Activated CD8-positive, alpha-beta memory T cell treated with anti-CD3 and anti-CD28 coated beads, Interleukin-2, amount 50 U/mL, for 1 hour (primary cell): ENCODE measurements around the gene TMEM270.

ENCODE experiments used
- DNase-seq: peaks from one replicate; pipeline ENCODE4 v3.0.0-alpha.2; 2020; ENCODE audit errors: extremely low read depth

TMEM270 gene

DNA sequence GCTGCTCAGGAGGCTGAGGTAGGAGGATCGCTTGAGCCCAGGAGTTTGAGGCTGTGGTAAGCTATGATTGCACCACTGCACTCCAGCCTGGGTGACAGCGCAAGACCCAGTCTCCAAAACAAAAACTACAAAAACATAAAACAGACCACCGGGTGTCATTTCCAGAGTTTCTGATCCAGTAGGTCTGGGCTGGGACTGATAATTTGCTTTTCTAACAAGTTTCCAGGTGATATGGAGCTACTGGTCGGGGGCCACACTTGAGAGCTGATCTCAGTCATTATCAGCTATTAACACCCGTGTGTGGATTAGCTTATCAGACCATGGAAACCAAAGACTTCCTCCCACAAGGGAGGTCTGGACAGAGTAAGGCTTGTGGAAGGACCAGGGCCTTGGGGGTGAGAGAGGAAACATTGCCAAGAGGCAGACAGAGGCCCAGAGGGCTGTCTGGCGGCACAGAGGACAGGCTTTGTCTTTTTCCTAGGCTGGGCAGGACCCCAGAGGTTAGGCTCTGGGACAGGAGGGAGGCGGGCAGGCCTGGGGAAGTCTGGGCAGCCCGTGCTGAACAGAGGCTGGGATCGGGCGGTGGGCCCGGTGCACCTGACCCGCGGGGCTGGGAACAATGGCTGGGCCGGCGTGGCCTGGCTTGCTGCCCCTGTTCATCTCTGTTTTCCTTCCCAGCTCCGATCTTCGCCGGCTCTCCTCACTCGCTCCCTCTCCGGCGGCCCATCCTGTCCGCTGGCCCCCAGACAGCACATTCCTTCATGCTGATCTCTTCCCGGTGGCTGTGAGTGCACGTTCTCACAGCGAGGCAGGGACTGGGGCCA, 25.2 kb downstream of the TMEM270 start:
- no peak for DNase-seq

DNA sequence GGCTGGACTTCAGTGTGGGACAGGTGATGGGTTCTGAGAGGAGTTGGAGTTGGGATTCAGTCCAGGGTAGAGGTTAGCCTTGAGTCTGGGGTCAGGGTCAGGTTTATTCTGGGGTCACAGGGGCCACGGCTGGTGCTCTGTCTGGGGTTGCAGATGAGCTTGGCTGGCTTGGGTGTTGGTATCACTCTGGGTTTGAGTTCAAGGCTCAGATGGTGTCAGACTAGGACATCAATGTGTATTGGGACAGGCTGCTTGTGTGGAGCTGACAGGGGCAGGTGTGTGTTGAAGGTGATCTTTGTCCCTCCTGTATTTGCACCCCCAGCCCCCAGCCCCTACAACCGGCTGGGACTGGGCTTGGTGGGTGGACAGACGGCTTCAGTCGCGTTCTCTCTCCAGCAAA, 26.8 kb downstream of the TMEM270 start:
- DNase-seq = no peak

DNA sequence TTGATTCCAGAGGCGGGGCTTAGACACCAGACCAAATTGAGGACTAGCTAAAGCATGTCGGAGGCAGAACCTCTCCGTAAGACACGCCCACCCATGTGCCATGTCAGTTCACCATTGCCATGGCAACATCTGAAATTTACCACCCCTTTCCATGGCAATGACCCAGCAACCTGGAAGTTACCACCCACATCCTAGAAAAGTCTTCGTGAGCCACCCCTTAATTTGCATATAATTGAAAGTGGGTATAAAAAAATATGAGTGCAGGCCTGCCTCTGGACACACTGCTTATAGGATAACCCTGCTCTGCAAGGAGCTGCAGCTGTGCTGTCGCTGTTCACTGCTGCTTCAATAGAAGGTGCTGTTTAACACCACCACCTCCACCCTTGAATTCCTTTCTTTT, 28.0 kb downstream of the TMEM270 start:
- DNase-seq = no peak

DNA sequence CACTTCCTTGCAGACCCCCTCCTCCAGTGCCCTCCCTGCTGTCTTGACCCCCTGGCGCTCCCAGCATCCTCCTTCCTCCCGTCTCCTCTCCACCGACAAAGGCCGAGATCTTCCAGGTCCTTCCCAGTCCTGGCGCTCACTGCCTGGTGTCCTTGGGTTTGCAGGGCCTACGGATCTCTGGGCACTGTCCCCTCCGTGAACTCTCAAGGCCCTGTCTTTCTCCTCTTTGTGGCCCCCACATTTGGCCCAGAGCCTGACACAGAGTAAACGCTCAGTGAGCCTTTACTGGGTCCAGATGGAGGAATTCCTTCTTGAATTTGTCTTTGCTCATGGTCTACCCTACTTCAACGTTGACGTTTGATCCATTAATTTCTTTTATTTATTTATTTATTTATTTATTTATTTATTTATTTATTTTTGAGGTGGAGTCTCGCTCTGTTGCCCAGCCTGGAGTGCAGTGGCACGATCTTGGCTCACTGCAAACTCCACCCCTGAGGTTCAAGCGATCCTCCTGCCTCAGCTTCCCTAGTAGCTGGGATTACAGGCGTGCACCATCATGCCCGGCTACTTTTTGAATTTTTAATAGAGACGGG, 29.7 kb downstream of the TMEM270 start:
- no peak for DNase-seq

DNA sequence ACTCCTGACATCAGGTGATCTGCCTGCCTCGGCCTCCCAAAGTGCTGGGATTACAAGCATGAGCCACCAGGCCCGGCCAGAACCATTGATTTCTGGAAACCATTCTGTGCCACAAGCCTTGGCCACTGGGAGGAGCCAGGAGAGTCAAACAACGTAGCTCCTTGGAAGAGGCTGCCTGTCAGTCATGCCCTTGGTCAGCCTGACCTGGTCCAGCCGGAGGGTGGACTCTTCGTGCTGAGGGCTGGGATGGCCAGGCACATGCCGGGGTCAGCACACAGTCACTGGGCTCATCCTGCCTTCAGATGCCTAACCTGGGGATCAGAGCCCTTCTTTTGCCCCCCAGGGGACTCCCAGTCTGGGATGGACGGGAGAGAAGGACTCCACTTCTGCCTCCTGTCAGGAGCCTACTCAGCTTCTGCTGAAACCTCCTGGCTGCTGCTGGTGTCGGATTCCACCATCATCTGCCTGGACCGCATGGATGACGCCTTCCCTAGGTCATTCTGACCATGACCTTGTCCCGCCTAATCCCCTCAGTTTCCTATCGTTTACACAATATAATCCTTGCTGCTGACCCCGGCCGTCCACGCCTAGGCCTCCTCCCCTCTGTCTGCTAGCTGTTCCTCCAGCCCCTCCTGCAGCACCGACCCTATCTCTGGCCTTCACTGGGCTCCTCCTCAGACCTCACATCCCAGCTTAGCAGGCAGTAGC, 30.4 kb downstream of the TMEM270 start:
- no peak for DNase-seq

DNA sequence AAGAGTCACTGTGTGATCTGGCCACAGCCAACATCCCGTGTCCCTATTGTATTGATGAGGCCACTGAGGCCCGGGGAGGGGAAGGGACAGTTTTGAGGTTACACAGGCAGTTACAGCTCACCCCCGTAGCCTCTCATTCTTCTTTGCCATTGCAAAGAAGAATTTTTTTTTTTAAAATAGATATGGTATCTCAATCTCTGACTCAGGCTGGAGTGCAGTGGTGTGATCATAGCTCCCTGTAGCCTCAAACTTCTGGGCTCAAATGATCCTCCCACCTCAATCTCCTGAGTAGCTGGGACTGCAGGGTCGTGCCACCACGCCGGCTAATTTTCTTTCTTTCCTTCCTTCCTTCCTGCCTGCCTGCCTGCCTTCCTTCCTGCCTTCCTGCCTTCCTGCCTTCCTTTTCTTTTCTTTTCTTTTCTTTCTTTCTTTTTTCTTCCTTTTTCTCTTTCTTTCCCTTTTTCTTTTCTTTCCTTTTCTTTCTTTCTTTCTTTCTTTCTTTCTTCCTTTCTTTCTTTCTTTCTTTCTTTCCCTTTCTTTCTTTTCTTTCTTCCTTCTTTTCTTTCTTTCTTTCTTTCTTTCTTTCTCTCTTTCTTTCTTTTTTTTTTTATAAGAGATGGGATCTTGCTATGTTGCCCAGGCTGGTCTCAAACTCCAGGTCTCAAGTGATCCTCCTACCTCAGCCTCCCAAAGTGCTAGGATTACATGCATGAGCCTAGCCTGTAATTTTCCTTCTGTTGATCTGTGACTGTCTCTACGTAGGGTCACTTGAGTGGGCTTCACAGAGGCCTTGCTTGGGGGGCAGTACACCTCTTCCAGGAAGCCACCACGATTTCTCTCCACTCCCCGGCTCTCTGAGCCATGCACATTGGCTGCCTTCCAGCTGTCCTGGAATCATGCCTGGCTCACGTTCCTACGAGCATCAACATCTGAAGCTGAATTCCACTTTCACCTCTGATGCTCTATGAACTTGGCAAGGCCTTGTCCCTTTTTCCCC, 31.3 kb downstream of the TMEM270 start:
- no peak for DNase-seq

DNA sequence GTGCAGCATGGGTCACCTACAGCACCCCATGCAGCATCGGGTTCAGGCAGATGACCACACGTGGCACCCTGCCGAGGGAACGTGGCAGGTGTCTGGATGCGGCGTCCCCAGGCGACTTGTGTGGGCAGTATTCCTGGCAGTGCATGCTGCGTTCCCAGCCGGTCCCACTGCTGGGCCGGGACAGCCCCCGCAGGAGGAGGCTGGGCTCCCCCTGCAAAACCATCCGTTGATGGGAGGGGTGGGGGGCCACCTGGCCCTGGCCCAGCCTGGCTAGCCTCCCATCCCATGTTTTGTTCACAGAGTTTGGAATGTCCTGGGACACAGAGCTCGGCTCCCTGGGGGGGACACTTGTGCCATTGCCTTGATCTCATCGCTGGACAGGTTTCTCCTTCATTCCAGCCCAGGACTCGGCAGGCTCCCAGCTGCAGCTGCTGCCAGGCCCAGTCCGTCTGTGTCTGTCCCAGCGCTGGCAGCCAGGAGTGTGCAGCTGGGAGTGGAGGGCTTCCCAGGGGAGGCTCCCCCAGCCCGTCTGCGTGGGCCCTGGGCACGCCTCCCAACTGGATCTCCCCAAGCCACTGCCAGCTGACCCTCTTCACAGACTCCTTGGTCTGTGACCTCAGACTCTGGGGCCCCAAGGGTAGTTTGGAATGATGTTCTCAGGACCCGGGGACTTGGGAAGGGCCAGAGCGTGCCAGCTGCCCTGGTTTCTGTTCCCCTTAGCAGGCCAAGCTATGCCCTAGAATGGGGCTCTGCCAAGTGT, 32.6 kb downstream of the TMEM270 start:
- no peak for DNase-seq

DNA sequence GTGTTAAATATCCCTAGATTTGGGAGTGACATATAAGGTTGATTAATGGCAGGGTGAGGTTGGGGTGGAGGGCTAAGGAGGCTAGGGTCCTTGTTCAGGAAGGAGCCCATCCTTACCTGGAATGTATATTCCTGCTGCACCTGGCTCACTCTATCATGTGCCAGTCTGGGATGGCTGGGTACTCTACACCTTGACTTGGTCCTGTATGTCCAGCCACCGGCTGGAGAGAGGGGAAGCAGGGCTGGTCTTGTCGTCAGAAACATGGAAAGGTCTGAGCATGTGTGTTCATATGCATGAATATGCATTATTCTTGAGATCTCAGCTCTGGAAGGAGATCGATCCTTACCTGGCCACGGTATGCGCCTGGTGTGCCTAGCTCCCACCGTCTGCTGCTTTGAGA, 33.2 kb downstream of the TMEM270 start:
- no peak for DNase-seq

DNA sequence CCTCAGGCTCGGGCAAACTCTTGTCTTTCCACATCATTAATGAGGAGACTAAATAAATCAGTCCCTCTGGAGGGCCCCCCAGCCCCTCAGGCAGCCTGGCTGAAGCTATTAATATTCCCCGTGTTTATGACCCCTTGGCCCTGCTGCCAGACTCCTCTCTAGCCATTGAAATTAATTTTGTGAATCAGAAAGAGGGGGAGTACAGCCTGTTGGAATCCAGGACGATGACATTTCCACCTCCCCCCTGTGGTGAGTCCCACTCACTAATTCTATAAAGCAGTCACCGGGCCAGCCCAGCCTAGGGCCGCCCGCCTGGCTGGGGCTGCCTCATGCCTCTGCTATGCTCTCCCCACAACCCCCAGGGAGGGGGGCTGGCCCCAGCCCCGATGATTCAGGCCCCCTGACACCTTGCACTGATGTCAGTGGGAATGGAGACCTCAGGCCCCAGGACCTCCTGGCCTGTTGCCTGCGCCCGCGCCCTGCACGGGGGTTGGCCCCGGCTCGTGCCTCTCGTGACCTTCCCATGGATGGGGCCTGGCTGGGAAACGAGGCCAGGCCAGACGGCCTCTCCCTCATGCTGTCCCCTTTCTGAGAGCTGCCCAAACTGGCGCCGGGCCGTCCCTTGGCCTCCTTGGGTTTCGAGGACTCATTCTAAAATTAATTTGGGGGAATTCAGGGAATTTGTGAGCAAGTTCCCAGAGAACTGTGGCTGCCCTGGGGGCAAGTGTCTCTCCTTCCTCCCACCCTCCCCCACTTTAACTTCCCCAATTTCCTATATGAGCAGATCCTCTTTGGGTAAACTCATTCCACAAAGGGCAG, 34.0 kb downstream of the TMEM270 start:
- no peak for DNase-seq

DNA sequence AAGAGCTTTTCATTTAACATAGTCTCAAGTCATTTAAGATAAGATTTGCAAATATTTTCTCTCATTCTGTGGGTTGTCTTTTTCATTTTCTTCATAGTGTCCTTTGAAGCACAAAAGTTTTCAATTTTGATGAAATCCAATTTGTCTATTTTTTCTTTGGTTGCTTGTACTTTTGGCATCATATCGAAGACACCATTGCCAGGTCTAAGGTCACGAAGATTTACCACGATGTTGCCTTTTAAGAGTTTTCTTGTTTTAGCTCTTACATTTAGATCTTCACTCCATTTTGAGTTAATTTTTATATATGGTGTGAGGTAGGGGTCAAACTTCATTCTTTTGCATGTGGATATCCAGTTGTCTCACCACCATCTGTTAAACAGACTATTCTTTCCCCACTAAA, 34.7 kb downstream of the TMEM270 start:
- no peak for DNase-seq

DNA sequence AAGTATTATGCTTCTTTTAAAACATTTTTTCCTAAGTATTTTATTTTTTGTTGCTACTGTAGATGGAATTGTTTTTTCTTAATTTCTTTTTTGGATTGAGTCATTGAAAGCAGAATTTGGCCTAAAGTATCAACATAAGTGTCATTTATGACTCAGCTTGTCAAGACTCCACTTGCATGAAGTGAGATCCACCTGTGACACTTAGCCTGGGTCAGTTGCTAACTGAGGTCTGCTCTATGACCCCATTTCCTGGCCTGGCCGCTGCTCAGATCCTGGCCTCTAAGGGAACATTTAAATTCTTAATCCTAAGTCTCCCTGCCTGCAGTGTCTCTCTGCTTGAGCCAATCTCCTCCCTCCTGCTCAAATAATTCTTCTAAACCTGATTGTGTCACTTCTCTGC, 35.5 kb downstream of the TMEM270 start:
- DNase-seq = no peak

DNA sequence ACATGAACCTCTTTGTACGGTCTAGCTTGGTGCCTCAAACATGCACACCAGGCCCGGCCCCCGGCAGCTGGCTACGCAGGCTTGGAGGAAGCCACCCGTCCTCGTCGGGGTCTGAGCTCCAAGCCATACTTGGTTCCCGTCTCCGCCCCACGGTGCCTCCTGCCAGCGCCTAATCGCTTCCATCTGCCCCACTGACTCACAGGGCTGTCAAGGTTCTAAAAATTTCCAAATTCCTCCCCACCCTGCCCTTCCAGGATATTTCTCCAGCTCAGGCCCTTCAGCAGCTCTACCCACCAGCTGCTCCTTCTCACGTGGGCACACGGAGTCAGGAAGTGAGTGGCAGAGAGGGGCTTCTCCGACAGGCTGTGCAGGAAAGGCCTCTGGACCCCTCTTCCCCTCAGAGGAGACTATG, 38.8 kb downstream of the TMEM270 start:
- DNase-seq = no peak

DNA sequence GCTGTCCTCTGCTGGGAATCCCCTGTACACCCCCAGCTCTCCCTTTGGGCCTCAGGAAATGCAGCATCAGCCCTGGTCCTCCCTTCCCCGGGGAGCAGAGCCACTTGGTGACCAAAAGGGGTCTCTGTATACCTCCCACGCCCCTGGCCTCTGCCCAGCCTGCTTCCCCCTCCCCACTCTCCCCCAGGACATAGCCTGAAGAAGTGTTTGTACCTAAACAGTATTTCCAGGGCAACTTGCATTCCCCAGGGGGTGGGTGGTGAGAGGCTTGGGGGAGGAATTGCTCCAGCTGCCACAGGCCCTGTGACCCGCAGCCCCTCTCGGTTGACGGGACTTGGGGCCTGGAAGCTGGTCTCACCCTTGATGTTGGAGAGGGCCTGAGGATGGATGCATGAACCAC, 39.3 kb downstream of the TMEM270 start:
- DNase-seq = no peak

DNA sequence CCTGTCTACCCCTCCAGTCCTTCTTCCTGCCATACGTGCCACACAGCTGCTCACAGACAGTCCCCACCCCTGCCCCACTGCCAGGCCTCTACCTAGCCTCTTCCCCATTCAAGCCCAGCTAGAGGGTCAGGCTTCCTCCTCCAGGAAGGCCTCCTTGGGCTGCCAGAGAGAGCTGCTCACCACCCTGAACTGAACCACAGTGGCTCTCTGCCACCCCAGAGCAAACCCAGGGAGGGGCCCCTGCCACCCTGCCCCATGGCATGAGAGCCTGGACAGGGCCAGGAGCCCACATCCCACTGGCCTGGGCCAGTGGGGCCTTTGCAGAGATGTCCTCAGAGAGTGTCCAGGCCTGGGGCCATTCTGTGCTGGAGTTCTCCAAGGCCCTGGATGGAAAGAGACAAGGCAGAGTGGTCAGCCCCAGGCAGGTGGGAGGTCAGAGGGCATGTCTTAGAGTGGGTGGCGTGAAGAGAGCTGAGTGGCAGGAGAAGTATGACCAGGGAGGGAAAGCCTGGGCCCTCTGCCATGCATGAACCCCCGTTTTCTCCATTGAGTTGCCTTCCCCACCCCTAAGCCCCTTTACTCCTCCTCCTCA, 40.4 kb downstream of the TMEM270 start:
- no peak for DNase-seq

DNA sequence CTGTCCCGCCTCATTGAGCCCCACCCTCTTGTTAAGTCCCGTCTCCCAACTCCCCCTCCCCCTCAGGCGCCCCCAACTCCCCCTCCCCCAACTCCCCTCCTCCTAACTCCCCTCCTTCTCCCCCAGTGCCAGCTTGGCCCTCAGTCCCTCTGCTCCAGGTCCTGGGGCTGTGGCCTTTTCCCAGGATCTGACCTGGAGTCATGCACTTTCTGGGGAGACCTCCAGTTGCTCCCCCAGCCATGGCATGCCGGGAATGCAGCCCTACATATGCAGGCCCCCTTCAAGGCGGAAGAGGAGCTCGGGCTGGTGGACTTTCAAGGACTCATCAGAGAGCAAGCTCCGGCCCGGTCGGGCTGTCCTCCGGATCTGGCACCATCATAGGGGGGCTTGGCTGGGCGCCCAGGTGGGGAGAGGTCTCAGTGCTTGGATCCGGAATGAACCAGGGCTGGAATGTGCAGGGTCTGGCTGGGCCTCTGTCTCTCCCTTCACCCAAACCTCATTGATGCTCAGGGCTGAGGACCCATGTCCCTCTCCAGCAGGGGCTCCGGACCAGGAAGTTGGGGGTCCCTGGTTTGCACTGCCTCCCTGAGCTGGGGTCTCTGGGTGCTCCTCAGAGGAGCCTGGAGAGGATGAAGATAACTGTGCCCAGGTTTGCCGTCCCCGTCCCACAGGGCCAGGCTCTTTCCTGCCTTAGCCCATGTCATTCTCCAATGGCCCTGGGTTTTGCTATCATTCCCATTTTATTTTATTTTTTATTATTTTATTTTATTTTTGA, 41.1 kb downstream of the TMEM270 start:
- no peak for DNase-seq

DNA sequence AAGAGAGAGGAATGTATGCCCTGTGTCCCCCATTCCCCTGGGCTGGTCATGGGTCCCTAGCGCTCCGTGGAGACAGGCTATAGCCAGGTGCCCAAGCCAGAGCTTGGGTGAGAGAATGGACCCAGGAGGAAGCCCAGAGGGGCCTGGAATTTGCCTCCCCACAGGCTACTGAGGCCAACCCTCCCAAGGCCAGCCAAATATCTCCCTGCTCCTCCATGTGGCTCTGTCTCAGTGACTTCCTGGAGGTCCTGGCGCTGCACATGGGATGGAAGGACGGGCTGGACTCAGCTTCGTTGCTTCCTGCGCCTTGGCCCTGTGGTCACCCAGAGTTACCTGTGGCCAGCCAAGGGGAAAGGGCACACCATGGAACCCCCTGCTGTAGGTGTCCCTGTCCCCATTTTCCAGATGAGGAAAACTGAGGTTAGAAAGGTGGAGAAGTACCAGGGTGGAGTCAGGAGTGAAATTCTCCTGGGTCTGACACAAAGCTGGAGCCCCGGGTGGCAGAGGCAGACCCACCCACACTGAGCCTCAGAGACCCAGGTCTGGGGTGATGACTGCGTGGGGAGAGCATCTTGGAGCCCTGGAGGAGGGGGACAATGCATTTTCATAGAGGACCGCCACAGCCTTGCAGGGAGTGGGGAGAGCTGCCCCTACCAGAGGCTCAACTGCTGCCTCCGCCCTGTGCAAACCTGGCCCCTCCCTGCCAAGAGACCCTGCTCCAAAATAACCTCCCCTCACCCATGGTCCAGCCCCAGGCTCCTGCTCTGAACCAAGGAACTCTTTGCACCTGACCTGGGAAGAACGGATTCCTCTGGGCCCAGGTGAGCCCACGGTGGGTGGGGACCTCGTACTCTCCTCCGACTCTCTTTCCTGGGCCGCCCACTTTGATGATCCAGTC, 42.6 kb downstream of the TMEM270 start:
- DNase-seq = no peak

DNA sequence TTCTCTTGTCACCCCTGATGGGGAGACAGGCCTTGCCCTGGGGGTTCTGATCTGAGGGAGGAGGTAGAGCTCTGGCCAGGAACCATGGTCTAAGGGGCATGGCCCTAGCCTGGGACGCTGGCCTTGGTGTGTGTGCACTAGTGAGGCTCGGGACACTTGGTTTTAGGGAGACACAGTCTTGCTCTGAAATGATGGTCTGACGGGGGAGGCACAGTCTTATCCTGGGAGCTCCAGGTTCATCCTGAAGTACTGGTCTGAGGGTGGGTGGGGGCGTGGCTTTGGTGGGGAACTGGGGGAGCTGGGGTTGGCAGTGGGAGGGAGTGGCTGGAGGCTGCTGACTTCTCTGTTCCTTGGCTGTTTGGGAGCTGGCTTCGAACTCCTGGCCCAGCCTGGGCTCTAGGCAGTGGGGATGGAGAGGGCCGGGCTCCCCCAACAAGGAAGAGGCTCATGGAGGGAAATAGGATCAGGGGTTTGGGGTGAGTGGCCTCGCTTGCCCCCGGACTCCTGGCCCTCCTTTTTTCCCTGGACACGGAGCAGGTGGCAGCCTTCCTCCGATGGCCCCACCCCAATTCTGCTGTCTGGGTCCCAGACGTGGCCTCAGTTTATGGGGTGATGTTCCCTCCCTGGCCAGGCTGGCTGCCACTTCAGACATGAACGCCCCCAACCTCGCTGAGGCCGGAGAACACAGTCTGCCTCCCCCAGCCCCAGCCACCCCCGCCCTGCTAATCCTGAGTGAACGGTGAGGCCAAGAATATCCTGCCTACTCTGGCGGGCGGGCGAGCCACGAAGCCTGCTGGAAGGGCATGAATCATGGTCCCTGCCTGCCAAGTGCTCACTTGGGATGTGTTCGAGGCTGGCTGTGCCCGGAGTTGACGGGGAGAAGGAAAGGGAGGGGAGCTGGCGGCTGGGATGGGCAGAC, 43.5 kb downstream of the TMEM270 start:
- DNase-seq = no peak
